Activated CD4-positive, alpha-beta memory T cell treated with anti-CD3 and anti-CD28 coated beads for 36 hours (primary cell): ENCODE results near the gene EXOC2. TPM values are rescaled to one million over a fixed set of nuclear protein-coding genes. Genes with fewer than 3 reads are reported as not detected.

Experiments
- CTCF ChIA-PET: fragments of 350-600 bp; sonication (Branson Sonifier 250); formaldehyde crosslinking; loops from one replicate; lab custom pipeline; 2021; ENCODE audit warnings: antibody characterized with exemption, inconsistent platforms; lab: Charles Lee
- POLR2A ChIA-PET: fragments of 350-600 bp; sonication (Branson Sonifier 250); formaldehyde crosslinking; loops from one replicate; lab custom pipeline; 2021; ENCODE audit warnings: antibody characterized with exemption; lab: Charles Lee
- DNase-seq: peaks from one replicate; pipeline ENCODE4 v3.0.0-alpha.2; 2020
- H3K27ac Mint-ChIP-seq: one replicate; pipeline ENCODE4 v1.8.0; 2021; ENCODE audit warnings: mixed read lengths
- H3K27me3 Mint-ChIP-seq: one replicate; pipeline ENCODE4 v1.8.0; 2021; ENCODE audit warnings: mixed read lengths
- H3K36me3 Mint-ChIP-seq: one replicate; pipeline ENCODE4 v1.8.0; 2021; ENCODE audit warnings: mixed read lengths
- H3K4me1 Mint-ChIP-seq: one replicate; pipeline ENCODE4 v1.8.0; 2021; ENCODE audit warnings: low read depth, mixed read lengths
- H3K4me3 Mint-ChIP-seq: one replicate; pipeline ENCODE4 v1.8.0; 2021; ENCODE audit warnings: mild to moderate bottlenecking, mixed read lengths
- H3K9me3 Mint-ChIP-seq: one replicate; pipeline ENCODE4 v1.8.0; 2021; ENCODE audit warnings: mixed read lengths
- intact Hi-C: fragments of 100-400 bp; cut with micrococcal nuclease; formaldehyde crosslinking; loops from one replicate; pipeline ENCODE4 v1.15.1; 2023
- total RNA-seq, 2 experiments: library from RNA; stranded (reverse); gene quantifications; one replicate each; pipeline ENCODE4 v1.2.3, GENCODE V29; 2021

Gene EXOC2
- total RNA-seq, 2 experiments from 2014 or later, result 40.5 to 42.3 TPM

DNA sequence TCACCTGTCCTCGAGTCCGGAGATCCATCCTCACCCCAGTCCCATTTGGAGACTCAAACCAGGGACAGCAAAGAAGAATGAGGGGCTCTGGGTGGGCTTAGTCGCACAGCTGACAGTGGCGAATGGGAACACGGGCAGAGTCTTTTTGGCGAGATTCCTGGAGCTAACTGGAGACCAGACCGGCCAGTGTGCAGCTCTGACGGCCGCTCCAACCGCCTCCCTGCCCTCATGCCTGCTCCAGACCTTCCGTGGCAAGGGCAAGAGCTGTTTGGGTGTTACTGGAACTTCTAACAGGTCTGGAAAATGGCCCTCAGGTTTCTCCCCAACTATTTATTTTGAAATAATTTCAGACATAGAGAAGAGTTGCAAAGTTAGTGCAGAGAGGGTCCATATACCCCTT lies 225.8 kb downstream of the EXOC2 start:
- Mint-ChIP-seq H3K4me3 (no peak overlapping the region), H3K27me3 (peaks cover 35% of the 10 kb centered on the region), H3K4me1 (peaks cover 54% of the 10 kb centered on the region), H3K9me3 (no peaks in the 10 kb centered on the region), H3K27ac (no peak overlapping the region), H3K36me3 (peaks cover 2% of the 10 kb centered on the region)
- intact Hi-C loops, result loop anchor here (1.0 to 2.0 kb wide), 2 partner anchors 32 to 35 kb away; no protein-coding TSS in a partner anchor
- CTCF ChIA-PET, result interaction anchor here (0.6 to 1.2 kb wide), 4 partner anchors 13 to 91 kb away, joined by 3 to 4 read pairs (median 4); no protein-coding TSS in a partner anchor
- POLR2A ChIA-PET, result interaction anchor here (1.0 to 2.9 kb wide), 6 partner anchors 17 to 75 kb away, joined by 3 to 19 read pairs (median 4); partner anchors contain the start of gene IRF4
- no peak for DNase-seq

GRCh38 chr6:466564-466963 lies 226.4 kb downstream of the EXOC2 start:
- POLR2A ChIA-PET, result interaction anchor here (0.7 to 2.9 kb wide), 4 partner anchors 18 to 75 kb away, joined by 3 to 19 read pairs (median 8); partner anchors contain the start of gene IRF4
- H3K27ac Mint-ChIP-seq, result peak overlapping the region; percentile 49
- H3K9me3 Mint-ChIP-seq, result no peaks in the 10 kb centered on the region
- H3K27me3 Mint-ChIP-seq, result peaks cover 35% of the 10 kb centered on the region
- H3K4me1 Mint-ChIP-seq, result peaks cover 51% of the 10 kb centered on the region
- H3K36me3 Mint-ChIP-seq, result peaks cover 2% of the 10 kb centered on the region
- DNase-seq, result peak; percentile 48
- CTCF ChIA-PET, result interaction anchor here (0.6 to 1.2 kb wide), 2 partner anchors 31 to 91 kb away, joined by 3 read pairs; no protein-coding TSS in a partner anchor
- intact Hi-C loops, result loop anchor here (2.0 kb wide), 1 partner anchor 32 kb away; no protein-coding TSS in a partner anchor
- no peak overlapping the region for H3K4me3 Mint-ChIP-seq

DNA sequence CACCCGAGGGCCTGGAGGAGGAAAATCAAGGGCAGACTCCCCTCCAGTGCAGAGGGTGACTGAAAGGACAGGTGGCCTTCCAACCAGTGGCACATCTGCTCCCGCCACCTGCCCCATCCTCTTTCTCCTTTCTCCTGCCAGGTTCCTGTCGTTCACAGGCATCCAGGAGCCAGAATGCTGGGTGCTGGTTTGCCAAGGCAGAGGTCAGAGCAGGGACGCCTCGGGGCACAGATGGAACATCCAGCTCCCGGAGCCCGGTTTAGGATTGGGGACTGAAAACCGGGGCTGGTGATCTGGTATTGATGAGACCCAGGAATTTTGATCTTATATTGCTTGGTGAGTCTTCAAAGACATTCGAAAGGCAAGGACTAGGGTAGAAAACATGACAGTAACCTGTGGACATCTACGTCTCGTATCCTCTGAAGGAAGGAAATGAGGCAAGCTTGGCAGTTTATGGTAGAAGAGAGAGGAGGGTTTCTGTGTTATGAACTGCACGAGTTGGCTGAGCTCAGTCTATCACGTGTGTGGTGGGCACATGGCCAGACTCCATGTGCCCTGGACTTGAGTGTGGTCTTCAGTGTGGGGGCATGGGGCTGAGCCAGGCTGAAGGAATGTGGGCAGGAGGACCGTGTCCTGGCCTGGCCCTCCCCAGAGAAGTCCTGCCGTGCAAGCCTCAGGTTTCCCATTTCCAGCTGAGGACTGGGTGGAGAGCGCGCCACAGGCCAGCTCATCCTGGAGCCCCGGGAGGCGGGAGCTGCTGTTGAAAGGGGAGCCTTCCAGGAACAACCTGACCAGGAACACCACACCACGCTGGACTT lies 227.2 kb downstream of the EXOC2 start:
- no peak overlapping the region for H3K4me3 Mint-ChIP-seq
- H3K27me3 Mint-ChIP-seq, result peaks cover 35% of the 10 kb centered on the region
- peaks cover 47% of the 10 kb centered on the region for H3K4me1 Mint-ChIP-seq
- H3K36me3 Mint-ChIP-seq, result peaks cover 2% of the 10 kb centered on the region
- no peaks in the 10 kb centered on the region for H3K9me3 Mint-ChIP-seq
- intact Hi-C loops, result loop anchor here (2.0 kb wide), 1 partner anchor 33 kb away; no protein-coding TSS in a partner anchor
- no peak overlapping the region for H3K27ac Mint-ChIP-seq
- CTCF ChIA-PET, result interaction anchor here (0.6 to 1.2 kb wide), 2 partner anchors 31 to 239 kb away, joined by 3 read pairs; no protein-coding TSS in a partner anchor
- POLR2A ChIA-PET, result interaction anchor here (0.7 to 2.9 kb wide), 3 partner anchors 19 to 24 kb away, joined by 3 to 19 read pairs (median 6); no protein-coding TSS in a partner anchor
- DNase-seq, result no peak

- POLR2A ChIA-PET, result no interaction called here
- CTCF ChIA-PET, result no interaction called here
- Mint-ChIP-seq H3K4me3 (no peak overlapping the region), H3K4me1 (peaks cover 29% of the 10 kb centered on the region), H3K27me3 (no peaks in the 10 kb centered on the region), H3K9me3 (peaks cover 18% of the 10 kb centered on the region), H3K36me3 (peaks cover 8% of the 10 kb centered on the region), H3K27ac (no peak overlapping the region)
- DNase-seq, result no peak
- intact Hi-C loops, result no loop called here
Measured at GRCh38 chr6:456887-457286, 236.1 kb downstream of the EXOC2 start.

GRCh38 chr6:456358-456867 lies 236.5 kb downstream of the EXOC2 start:
- Mint-ChIP-seq H3K27me3 (no peaks in the 10 kb centered on the region), H3K4me3 (no peak overlapping the region), H3K36me3 (peaks cover 8% of the 10 kb centered on the region), H3K9me3 (peaks cover 18% of the 10 kb centered on the region), H3K4me1 (peaks cover 28% of the 10 kb centered on the region), H3K27ac (no peak overlapping the region)
- CTCF ChIA-PET, result no interaction called here
- DNase-seq, result no peak
- intact Hi-C loops, result no loop called here
- POLR2A ChIA-PET, result no interaction called here

DNA sequence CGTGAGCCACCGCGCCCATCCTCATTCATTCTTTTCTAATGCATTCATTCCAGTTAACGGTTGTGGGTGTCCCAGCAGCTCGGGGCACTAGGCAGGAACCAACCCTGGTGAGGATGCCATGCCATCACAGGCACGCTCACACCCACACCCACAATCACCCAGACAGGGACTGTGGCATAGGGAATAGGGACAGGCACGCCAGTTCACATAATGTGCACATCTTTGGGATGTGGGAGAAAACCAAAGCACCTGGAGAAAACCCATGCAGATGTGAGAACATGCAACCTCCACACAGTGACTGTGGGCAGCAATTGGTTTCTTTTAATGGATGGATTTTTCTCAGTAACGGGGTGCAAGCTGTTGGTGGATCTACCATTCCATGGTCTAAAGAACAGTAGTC lies 237.1 kb downstream of the EXOC2 start:
- ChIA-PET CTCF (no interaction called here), POLR2A (no interaction called here)
- H3K27ac Mint-ChIP-seq, result no peak overlapping the region
- no peak for DNase-seq
- H3K4me1 Mint-ChIP-seq, result peaks cover 28% of the 10 kb centered on the region
- H3K27me3 Mint-ChIP-seq, result no peaks in the 10 kb centered on the region
- intact Hi-C loops, result loop anchor here (2.0 kb wide), 1 partner anchor 19 kb away; no protein-coding TSS in a partner anchor
- H3K9me3 Mint-ChIP-seq, result peaks cover 18% of the 10 kb centered on the region
- H3K4me3 Mint-ChIP-seq, result no peak overlapping the region
- peaks cover 8% of the 10 kb centered on the region for H3K36me3 Mint-ChIP-seq

- POLR2A ChIA-PET, result interaction anchor here (1.2 kb wide), 1 partner anchor 43 kb away, joined by 4 read pairs; no protein-coding TSS in a partner anchor
- peaks cover 18% of the 10 kb centered on the region for H3K9me3 Mint-ChIP-seq
- H3K4me3 Mint-ChIP-seq, result no peak overlapping the region
- CTCF ChIA-PET, result interaction anchor here (0.8 kb wide), 1 partner anchor 52 kb away, joined by 3 read pairs; no protein-coding TSS in a partner anchor
- DNase-seq, result peak; percentile 71
- H3K4me1 Mint-ChIP-seq, result peaks cover 24% of the 10 kb centered on the region
- H3K27me3 Mint-ChIP-seq, result no peaks in the 10 kb centered on the region
- peak overlapping the region; percentile 4 for H3K27ac Mint-ChIP-seq
- intact Hi-C loops, result loop anchor here (2.0 kb wide), 1 partner anchor 20 kb away; no protein-coding TSS in a partner anchor
- peaks cover 8% of the 10 kb centered on the region for H3K36me3 Mint-ChIP-seq
Measured at GRCh38 chr6:455006-455585, 237.8 kb downstream of the EXOC2 start.

- Mint-ChIP-seq H3K4me3 (no peak overlapping the region), H3K27me3 (no peaks in the 10 kb centered on the region), H3K4me1 (peaks cover 23% of the 10 kb centered on the region), H3K27ac (peak overlapping the region; percentile 4), H3K36me3 (peaks cover 8% of the 10 kb centered on the region), H3K9me3 (peaks cover 18% of the 10 kb centered on the region)
- intact Hi-C loops, result loop anchor here (2.0 kb wide), 1 partner anchor 20 kb away; no protein-coding TSS in a partner anchor
- no peak for DNase-seq
- POLR2A ChIA-PET, result interaction anchor here (1.2 kb wide), 1 partner anchor 44 kb away, joined by 4 read pairs; no protein-coding TSS in a partner anchor
- CTCF ChIA-PET, result interaction anchor here (0.8 kb wide), 1 partner anchor 51 kb away, joined by 3 read pairs; no protein-coding TSS in a partner anchor
Measured at GRCh38 chr6:454148-454991, 238.6 kb downstream of the EXOC2 start.

DNA sequence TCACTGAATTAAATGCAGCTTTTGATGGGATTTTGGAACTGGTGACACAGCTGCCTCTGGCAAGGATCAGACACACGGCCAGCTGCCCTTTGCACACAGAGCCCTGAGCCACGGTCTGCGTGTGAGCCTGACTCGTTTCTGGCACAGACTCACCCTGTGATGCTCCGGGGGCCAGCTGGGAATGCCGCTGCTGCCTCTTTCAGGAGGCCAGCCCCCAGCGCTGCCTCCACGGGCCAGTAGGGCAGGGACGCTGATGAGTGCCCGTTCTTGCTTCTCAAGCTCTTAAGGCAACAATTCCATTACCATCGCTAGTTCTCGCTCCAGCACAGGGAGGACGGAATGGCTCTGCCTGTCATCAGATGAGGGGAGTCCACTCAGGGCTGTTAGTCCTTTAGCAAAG lies 239.8 kb downstream of the EXOC2 start:
- no peak overlapping the region for H3K27ac Mint-ChIP-seq
- peaks cover 31% of the 10 kb centered on the region for H3K4me1 Mint-ChIP-seq
- no peaks in the 10 kb centered on the region for H3K27me3 Mint-ChIP-seq
- ChIA-PET POLR2A (interaction anchor here (1.2 kb wide), 1 partner anchor 26 kb away, joined by 3 read pairs; no protein-coding TSS in a partner anchor), CTCF (no interaction called here)
- H3K4me3 Mint-ChIP-seq, result no peak overlapping the region
- no peak for DNase-seq
- intact Hi-C loops, result no loop called here
- peaks cover 11% of the 10 kb centered on the region for H3K9me3 Mint-ChIP-seq
- H3K36me3 Mint-ChIP-seq, result peaks cover 8% of the 10 kb centered on the region

GRCh38 chr6:452301-453067 lies 240.5 kb downstream of the EXOC2 start:
- no peak overlapping the region for H3K4me3 Mint-ChIP-seq
- POLR2A ChIA-PET, result interaction anchor here (1.2 kb wide), 1 partner anchor 27 kb away, joined by 3 read pairs; no protein-coding TSS in a partner anchor

More at GRCh38 chr6:452301-453067, 240.5 kb downstream of the EXOC2 start:
- Mint-ChIP-seq H3K9me3 (peaks cover 6% of the 10 kb centered on the region), H3K27me3 (no peaks in the 10 kb centered on the region), H3K36me3 (peaks cover 9% of the 10 kb centered on the region), H3K4me1 (peaks cover 35% of the 10 kb centered on the region), H3K27ac (no peak overlapping the region)
- CTCF ChIA-PET, result no interaction called here
- intact Hi-C loops, result no loop called here
- no peak for DNase-seq
